AG04450 (cell line): Measurements from ENCODE around the gene DCBLD1. TPM values are rescaled to one million over a fixed set of nuclear protein-coding genes. Genes with fewer than 3 reads are reported as not detected.

ENCODE experiments used
- CTCF ChIA-PET: fragments of 300-600, 350-600 bp; formaldehyde crosslinking; extraction: SDS; loops from one replicate; lab custom pipeline; 2022; ENCODE audit warnings: antibody characterized with exemption, inconsistent platforms; lab: Charles Lee
- POLR2A ChIA-PET: fragments of 350-600 bp; formaldehyde crosslinking; extraction: SDS; loops from one replicate; lab custom pipeline; 2021; ENCODE audit warnings: antibody characterized with exemption, inconsistent platforms; lab: Yijun Ruan, JAX
- DNase-seq: peaks from one replicate; pipeline ENCODE4 v3.0.0-alpha.2; 2011; ENCODE audit warnings: low read depth, low spot score
- H3K27ac ChIP-seq: one replicate; pipeline ENCODE4 v1.5.1; 2012; ENCODE audit warnings: low read depth, low read length, control low read depth
- H3K27me3 ChIP-seq: one replicate; pipeline ENCODE4 v1.6.0; 2012; ENCODE audit warnings: low read length; ENCODE audit not compliant: control insufficient read depth, insufficient read depth
- H3K4me3 ChIP-seq: 2 replicates; pipeline ENCODE4 v1.5.1; 2011; ENCODE audit warnings: mild to moderate bottlenecking, low read depth, low read length, control low read depth
- H3K9me3 ChIP-seq: 2 replicates; pipeline ENCODE4 v1.5.1; 2012; ENCODE audit warnings: low read length; ENCODE audit not compliant: control insufficient read depth, insufficient read depth
- CTCF ChIP-seq: IDR thresholded peaks from 2 replicates; pipeline ENCODE4 v1.5.1; 2011; ENCODE audit warnings: low read depth, low read length, control low read depth, inconsistent platforms
- polyA plus RNA-seq: library from polyadenylated mRNA; depleted of rRNA; stranded (reverse); fragments of >200 nt; gene quantifications from 2 replicates; pipeline ENCODE4 v1.2.3, GENCODE V29; 2011

Gene DCBLD1
- polyA plus RNA-seq, 1 experiment, result 19.0 TPM

GRCh38 chr6:117555882-117556498 lies 73.5 kb downstream of the DCBLD1 start:
- no peak for DNase-seq
- Histone ChIP-seq H3K9me3 (no peaks in the 10 kb centered on the region), H3K27ac (no peak overlapping the region), H3K27me3 (no peaks in the 10 kb centered on the region), H3K4me3 (no peak overlapping the region)
- TF ChIP-seq CTCF, result peak; percentile 77
- ChIA-PET POLR2A (interaction anchor here (1.1 kb wide), 1 partner anchor 106 kb away, joined by 5 read pairs; no protein-coding TSS in a partner anchor), CTCF (interaction anchor here (0.5 to 9.6 kb wide), 31 partner anchors 10 to 305 kb away, joined by 3 to 197 read pairs (median 4); partner anchors contain the start of gene DCBLD1)

GRCh38 chr6:117557951-117558350 lies 75.5 kb downstream of the DCBLD1 start:
- no peak overlapping the region for H3K4me3 ChIP-seq
- H3K27me3 ChIP-seq, result no peaks in the 10 kb centered on the region
- CTCF ChIA-PET, result interaction anchor here (1.2 to 9.6 kb wide), 4 partner anchors 15 to 159 kb away, joined by 3 to 197 read pairs (median 4); no protein-coding TSS in a partner anchor
- no peak for TF ChIP-seq CTCF
- no peaks in the 10 kb centered on the region for H3K9me3 ChIP-seq
- POLR2A ChIA-PET, result interaction anchor here (1.1 kb wide), 1 partner anchor 45 kb away, joined by 3 read pairs; the partner anchor contains the start of gene GOPC
- no peak overlapping the region for H3K27ac ChIP-seq
- DNase-seq, result no peak

GRCh38 chr6:117558818-117559217 lies 76.3 kb downstream of the DCBLD1 start:
- no peak overlapping the region for H3K4me3 ChIP-seq
- no peaks in the 10 kb centered on the region for H3K27me3 ChIP-seq
- no peak for TF ChIP-seq CTCF
- DNase-seq, result no peak
- H3K27ac ChIP-seq, result no peak overlapping the region
- no peaks in the 10 kb centered on the region for H3K9me3 ChIP-seq
- CTCF ChIA-PET, result interaction anchor here (0.6 to 9.6 kb wide), 4 partner anchors 109 to 271 kb away, joined by 3 to 197 read pairs (median 4); no protein-coding TSS in a partner anchor
- POLR2A ChIA-PET, result interaction anchor here (1.1 kb wide), 1 partner anchor 44 kb away, joined by 3 read pairs; the partner anchor contains the start of gene GOPC

GRCh38 chr6:117559299-117559698 lies 76.8 kb downstream of the DCBLD1 start:
- TF ChIP-seq CTCF, result no peak
- DNase-seq, result no peak
- H3K4me3 ChIP-seq, result no peak overlapping the region
- no peaks in the 10 kb centered on the region for H3K9me3 ChIP-seq
- H3K27me3 ChIP-seq, result no peaks in the 10 kb centered on the region
- ChIA-PET POLR2A (no interaction called here), CTCF (interaction anchor here (1.2 to 9.6 kb wide), 3 partner anchors 109 to 214 kb away, joined by 3 to 197 read pairs (median 4); no protein-coding TSS in a partner anchor)
- H3K27ac ChIP-seq, result no peak overlapping the region

- POLR2A ChIA-PET, result no interaction called here
- no peak for TF ChIP-seq CTCF
- Histone ChIP-seq H3K27me3 (no peaks in the 10 kb centered on the region), H3K4me3 (no peak overlapping the region), H3K9me3 (no peaks in the 10 kb centered on the region), H3K27ac (no peak overlapping the region)
- no peak for DNase-seq
- CTCF ChIA-PET, result interaction anchor here (0.6 to 9.6 kb wide), 3 partner anchors 9 to 111 kb away, joined by 3 to 197 read pairs (median 3); no protein-coding TSS in a partner anchor
Observed at GRCh38 chr6:117561128-117561527, 78.7 kb downstream of the DCBLD1 start.
